ENCODE results near the gene PLEKHH3. TPM values are rescaled to one million over a fixed set of nuclear protein-coding genes. Genes with fewer than 3 reads are reported as not detected.

PLEKHH3 gene
- total RNA-seq, 1 experiment from 2014 or later, result 11.9 TPM

DNA sequence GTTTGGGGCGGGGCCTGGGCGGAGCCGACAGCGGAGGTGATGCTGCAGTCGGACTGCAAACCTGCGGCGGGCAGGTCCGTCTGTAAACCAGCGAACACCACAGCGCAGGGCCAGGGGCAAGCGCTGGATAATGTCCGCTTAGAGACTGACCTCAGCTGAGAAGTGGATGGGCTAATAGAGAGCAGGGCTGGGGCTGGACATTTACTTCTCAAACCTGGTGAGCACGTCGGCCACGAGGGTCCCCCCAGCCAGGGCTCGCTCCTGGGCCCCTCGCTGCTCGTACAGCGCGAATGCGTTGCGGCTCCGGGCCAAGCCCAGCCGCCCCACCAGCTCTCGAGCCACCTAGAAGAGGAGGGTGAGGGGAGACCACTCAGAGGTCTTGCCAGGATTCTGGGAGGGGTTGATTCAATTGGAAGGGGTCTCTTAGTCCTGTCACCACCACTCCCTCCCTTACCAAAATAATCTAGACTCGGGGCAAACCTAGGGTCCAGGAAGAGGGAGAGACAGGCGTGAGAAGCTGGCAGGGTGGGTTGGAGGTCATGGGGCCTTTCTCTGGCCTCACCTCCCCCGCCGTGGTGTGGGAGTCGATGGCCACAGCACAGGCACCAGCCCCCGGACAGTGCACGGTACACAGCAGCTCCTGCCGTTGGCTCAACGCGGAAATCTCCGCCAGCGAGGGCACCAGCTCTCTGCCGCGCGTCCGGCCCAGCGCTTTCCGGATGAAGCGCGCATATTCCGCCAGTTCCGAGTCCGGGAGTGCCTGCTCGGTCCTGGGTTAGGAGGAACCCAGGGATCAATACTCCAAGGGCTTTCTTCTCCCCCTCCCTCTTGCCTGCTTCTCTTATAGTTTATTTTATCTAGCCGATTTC lies 5.8 kb downstream of the PLEKHH3 start:
- Histone ChIP-seq H3K36me3 (ENCODE audit: insufficient read depth, low read length, poor library complexity, severe bottlenecking) (peaks cover 9% of the 10 kb centered on the region), H3K27ac (ENCODE audit: low read depth, low read length, poor library complexity, severe bottlenecking) (no peak overlapping the region), H3K4me1 (ENCODE audit: insufficient read depth, low read length, poor library complexity, severe bottlenecking) (peaks cover 5% of the 10 kb centered on the region), H3K4me3 (ENCODE audit: low read depth, low read length, poor library complexity, severe bottlenecking) (no peak overlapping the region), H3K27me3 (replicated peaks; ENCODE audit: insufficient read depth, low read depth, low read length, poor library complexity) (no peaks in the 10 kb centered on the region), H3K9me3 (ENCODE audit: low read depth, low read length, poor library complexity, severe bottlenecking) (no peaks in the 10 kb centered on the region)
- ChIA-PET POLR2A (ENCODE audit: low non-redundant PET) (interaction anchor here (1.0 kb wide), 1 partner anchor 10 kb away, joined by 7 read pairs; no protein-coding TSS in a partner anchor), CTCF (no interaction called here)
- no peak for DNase-seq (ENCODE audit: low spot score)
- BruUV-seq (replicated peaks), result no TSS peak
- intact Hi-C loops (cut with micrococcal nuclease; ENCODE audit: unreplicated experiment), result no loop called here
- no peak for TF ChIP-seq EZH2 (IDR thresholded peaks at IDR 0.05; ENCODE audit: borderline replicate concordance, low read depth, low read length, poor library complexity, severe bottlenecking)
- TF ChIP-seq, protein P1, sequence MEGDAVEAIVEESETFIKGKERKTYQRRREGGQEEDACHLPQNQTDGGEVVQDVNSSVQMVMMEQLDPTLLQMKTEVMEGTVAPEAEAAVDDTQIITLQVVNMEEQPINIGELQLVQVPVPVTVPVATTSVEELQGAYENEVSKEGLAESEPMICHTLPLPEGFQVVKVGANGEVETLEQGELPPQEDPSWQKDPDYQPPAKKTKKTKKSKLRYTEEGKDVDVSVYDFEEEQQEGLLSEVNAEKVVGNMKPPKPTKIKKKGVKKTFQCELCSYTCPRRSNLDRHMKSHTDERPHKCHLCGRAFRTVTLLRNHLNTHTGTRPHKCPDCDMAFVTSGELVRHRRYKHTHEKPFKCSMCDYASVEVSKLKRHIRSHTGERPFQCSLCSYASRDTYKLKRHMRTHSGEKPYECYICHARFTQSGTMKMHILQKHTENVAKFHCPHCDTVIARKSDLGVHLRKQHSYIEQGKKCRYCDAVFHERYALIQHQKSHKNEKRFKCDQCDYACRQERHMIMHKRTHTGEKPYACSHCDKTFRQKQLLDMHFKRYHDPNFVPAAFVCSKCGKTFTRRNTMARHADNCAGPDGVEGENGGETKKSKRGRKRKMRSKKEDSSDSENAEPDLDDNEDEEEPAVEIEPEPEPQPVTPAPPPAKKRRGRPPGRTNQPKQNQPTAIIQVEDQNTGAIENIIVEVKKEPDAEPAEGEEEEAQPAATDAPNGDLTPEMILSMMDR (conservative IDR thresholded peaks at IDR 0.05; ENCODE audit: low read depth, low read length), result no peak

DNA sequence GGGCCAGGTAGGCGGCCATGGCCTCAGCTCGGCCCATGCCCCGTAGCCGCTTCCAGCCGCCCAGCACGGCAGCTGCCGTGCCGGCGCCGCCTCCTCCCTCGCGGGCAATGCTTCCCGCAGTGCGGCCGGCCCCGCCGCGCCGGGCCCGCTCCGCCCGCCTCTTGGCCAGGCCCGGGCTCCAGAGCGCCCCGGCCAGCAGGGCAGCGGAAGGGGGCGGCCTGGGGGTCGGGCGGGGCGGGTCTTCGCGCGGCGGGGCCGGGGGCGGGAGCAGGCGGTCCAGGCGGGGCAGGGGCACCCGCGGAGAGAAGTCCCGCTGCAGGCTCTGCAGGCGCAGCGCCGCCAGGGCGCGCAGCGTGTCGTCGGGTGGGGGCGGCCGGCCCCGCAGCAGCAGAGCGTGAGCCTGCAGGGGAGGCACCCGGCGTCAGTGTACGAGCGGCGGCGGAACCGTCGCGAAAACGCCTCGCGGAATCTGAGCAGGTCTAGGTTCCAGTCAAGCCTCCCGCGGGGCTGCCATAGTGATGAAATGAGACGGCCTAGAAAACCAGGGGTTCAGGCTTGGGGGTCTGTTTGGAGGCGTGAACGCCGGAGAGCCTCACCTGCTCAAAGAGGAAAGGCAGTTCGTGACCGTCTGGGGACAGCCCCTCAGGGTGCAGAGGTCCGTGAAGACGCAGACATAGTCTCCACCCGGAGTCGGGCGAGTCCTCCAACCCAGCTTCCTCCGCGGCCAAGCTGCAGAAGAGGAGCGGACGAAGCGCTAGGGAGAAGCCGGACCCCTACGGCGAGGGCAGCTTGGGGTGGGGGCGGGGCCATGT lies 6.6 kb downstream of the PLEKHH3 start:
- H3K27ac ChIP-seq (ENCODE audit: low read depth, low read length, poor library complexity, severe bottlenecking), result no peak overlapping the region
- H3K4me1 ChIP-seq (ENCODE audit: insufficient read depth, low read length, poor library complexity, severe bottlenecking), result peaks cover 4% of the 10 kb centered on the region
- no peak overlapping the region for H3K4me3 ChIP-seq (ENCODE audit: low read depth, low read length, poor library complexity, severe bottlenecking)
- BruUV-seq (replicated peaks), result no TSS peak
- ChIA-PET CTCF (no interaction called here), POLR2A (ENCODE audit: low non-redundant PET) (interaction anchor here (1.0 kb wide), 1 partner anchor 9 kb away, joined by 7 read pairs; no protein-coding TSS in a partner anchor)
- H3K9me3 ChIP-seq (ENCODE audit: low read depth, low read length, poor library complexity, severe bottlenecking), result no peaks in the 10 kb centered on the region
- DNase-seq (ENCODE audit: low spot score), result no peak
- H3K27me3 ChIP-seq (replicated peaks; ENCODE audit: insufficient read depth, low read depth, low read length, poor library complexity), result no peaks in the 10 kb centered on the region
- TF ChIP-seq, protein P1 (conservative IDR thresholded peaks at IDR 0.05; ENCODE audit: low read depth, low read length), result no peak
- peaks cover 9% of the 10 kb centered on the region for H3K36me3 ChIP-seq (ENCODE audit: insufficient read depth, low read length, poor library complexity, severe bottlenecking)
- intact Hi-C loops (cut with micrococcal nuclease; ENCODE audit: unreplicated experiment), result no loop called here

DNA sequence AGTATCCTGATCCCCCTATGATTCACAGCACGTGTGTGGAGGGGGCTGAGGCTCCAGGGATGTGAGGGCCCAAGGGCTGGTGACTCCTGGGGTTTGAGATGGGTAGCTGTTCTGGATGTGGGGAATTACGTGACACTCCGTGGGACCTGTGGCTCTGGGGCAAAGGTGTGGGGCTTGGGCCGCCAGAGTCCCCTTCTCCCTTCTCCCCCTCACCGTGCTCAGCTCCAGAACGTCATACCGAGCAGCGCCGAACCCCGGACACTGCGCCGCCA lies 7.2 kb downstream of the PLEKHH3 start:
- no peaks in the 10 kb centered on the region for H3K9me3 ChIP-seq (ENCODE audit: low read depth, low read length, poor library complexity, severe bottlenecking)
- BruUV-seq (replicated peaks), result no TSS peak
- CTCF ChIA-PET, result no interaction called here
- TF ChIP-seq EZH2 (IDR thresholded peaks at IDR 0.05; ENCODE audit: borderline replicate concordance, low read depth, low read length, poor library complexity, severe bottlenecking), result no peak
- TF ChIP-seq, protein P1 (conservative IDR thresholded peaks at IDR 0.05; ENCODE audit: low read depth, low read length), result no peak
- H3K4me1 ChIP-seq (ENCODE audit: insufficient read depth, low read length, poor library complexity, severe bottlenecking), result no peaks in the 10 kb centered on the region
- intact Hi-C loops (cut with micrococcal nuclease; ENCODE audit: unreplicated experiment), result no loop called here
- peaks cover 9% of the 10 kb centered on the region for H3K36me3 ChIP-seq (ENCODE audit: insufficient read depth, low read length, poor library complexity, severe bottlenecking)
- POLR2A ChIA-PET (ENCODE audit: low non-redundant PET), result no interaction called here
- no peak for DNase-seq (ENCODE audit: low spot score)
- no peak overlapping the region for H3K4me3 ChIP-seq (ENCODE audit: low read depth, low read length, poor library complexity, severe bottlenecking)
- no peaks in the 10 kb centered on the region for H3K27me3 ChIP-seq (replicated peaks; ENCODE audit: insufficient read depth, low read depth, low read length, poor library complexity)
- H3K27ac ChIP-seq (ENCODE audit: low read depth, low read length, poor library complexity, severe bottlenecking), result no peak overlapping the region

Data from A673 (cell line).